HepG2 (cell line): ENCODE data around the gene ENG. TPM values are rescaled to one million over a fixed set of nuclear protein-coding genes. Genes with fewer than 3 reads are reported as not detected.

Experiments used
- CBX1 ChIP-seq: IDR thresholded peaks from one replicate; pipeline ENCODE4 v1.6.1; 2016; ENCODE audit warnings: antibody characterized with exemption, low read depth
- CBX5 ChIP-seq: sonication (generic); formaldehyde crosslinking; IDR thresholded peaks from 2 replicates; pipeline ENCODE4 v1.4.0; 2020; ENCODE audit warnings: missing genetic modification reagents, borderline replicate concordance
- DZIP1 ChIP-seq: sonication (generic); formaldehyde crosslinking; IDR thresholded peaks from 2 replicates; pipeline ENCODE4 v1.5.0; 2020; ENCODE audit warnings: mild to moderate bottlenecking, missing genetic modification reagents
- ETS1 ChIP-seq: sonication (generic); formaldehyde crosslinking; IDR thresholded peaks from 2 replicates; pipeline ENCODE4 v1.4.0; 2020; ENCODE audit warnings: missing genetic modification reagents
- HNRNPL ChIP-seq: fragments of 200-400 bp; formaldehyde crosslinking; IDR thresholded peaks from 2 replicates; pipeline ENCODE4 v1.6.1; 2017; ENCODE audit warnings: mild to moderate bottlenecking, low read depth, low read length
- MYPOP ChIP-seq: sonication (generic); formaldehyde crosslinking; IDR thresholded peaks from 2 replicates; pipeline ENCODE4 v1.8.1; 2023; ENCODE audit warnings: mild to moderate bottlenecking, moderate library complexity, missing genetic modification reagents
- NFAT5 ChIP-seq: sonication (generic); formaldehyde crosslinking; IDR thresholded peaks from 2 replicates; pipeline ENCODE4 v1.4.0; 2020; ENCODE audit warnings: missing genetic modification reagents
- SALL1 ChIP-seq: sonication (generic); formaldehyde crosslinking; IDR thresholded peaks from 2 replicates; pipeline ENCODE4 v1.8.0; 2022; ENCODE audit warnings: mild to moderate bottlenecking, missing genetic modification reagents
- ZBTB21 ChIP-seq: sonication (generic); formaldehyde crosslinking; IDR thresholded peaks from 2 replicates; pipeline ENCODE4 v1.4.0; 2020; ENCODE audit warnings: missing genetic modification reagents
- ZFP41 ChIP-seq: sonication (generic); formaldehyde crosslinking; IDR thresholded peaks from 2 replicates; pipeline ENCODE4 v1.4.0; 2020; ENCODE audit warnings: mild to moderate bottlenecking, missing genetic modification reagents, borderline replicate concordance
- ZNF10 ChIP-seq: sonication (generic); formaldehyde crosslinking; IDR thresholded peaks from 2 replicates; pipeline ENCODE4 v1.4.0; 2020; ENCODE audit warnings: mild to moderate bottlenecking, low read depth, missing genetic modification reagents, borderline replicate concordance
- ZNF224 ChIP-seq: sonication (generic); formaldehyde crosslinking; IDR thresholded peaks from 2 replicates; pipeline ENCODE4 v1.5.0; 2020; ENCODE audit warnings: mild to moderate bottlenecking, missing genetic modification reagents
- ZNF274 ChIP-seq: sonication (generic); formaldehyde crosslinking; IDR thresholded peaks from 2 replicates; pipeline ENCODE4 v1.5.1; 2020; ENCODE audit warnings: mild to moderate bottlenecking, missing genetic modification reagents
- ZNF382 ChIP-seq: sonication (generic); formaldehyde crosslinking; IDR thresholded peaks from 2 replicates; pipeline ENCODE4 v1.5.0; 2020; ENCODE audit warnings: missing genetic modification reagents, mild to moderate bottlenecking, borderline replicate concordance
- ZNF691 ChIP-seq: sonication (generic); formaldehyde crosslinking; IDR thresholded peaks from 2 replicates; pipeline ENCODE4 v1.4.0; 2020; ENCODE audit warnings: missing genetic modification reagents, low read depth, mild to moderate bottlenecking, borderline replicate concordance
- ZNF784 ChIP-seq: sonication (generic); formaldehyde crosslinking; IDR thresholded peaks from 2 replicates; pipeline ENCODE4 v1.5.1; 2020; ENCODE audit warnings: missing genetic modification reagents, mild to moderate bottlenecking, borderline replicate concordance
- polyA plus RNA-seq, 8 experiments: library from polyadenylated mRNA; depleted of rRNA in 3 of 8; stranded (reverse) in 7 of 8; unstranded in 1 of 8; fragments of >200 nt; fragmentation: Illumina TruSeq in 4 of 8; extraction: Trizol in 4 of 8; gene quantifications; 2 replicates each; pipeline versions ENCODE4 v1.2.1 to v1.2.3, GENCODE V29; 2011 to 2016; ENCODE audit warnings: low read depth in 4 of 8, missing spikeins in 1 of 8, mixed read lengths in 1 of 8; ENCODE audit not compliant: insufficient read depth in 1 of 8
- total RNA-seq, 5 experiments: library from RNA; depleted of rRNA; stranded (reverse); fragments of >200 nt; fragmentation: Illumina TruSeq; extraction: Trizol; gene quantifications; 2 replicates each; pipeline ENCODE4 v1.2.3, GENCODE V29; 2016; ENCODE audit warnings: low read depth in 1 of 5

ENG gene
- total and polyA plus RNA-seq, 2 of the 13 experiments (the other 11 are each of a cell fraction or from before 2014, with no cell fraction given): 0.02 to 1.1 TPM

GRCh38 chr9:127858041-127858512 is 3.6 kb upstream of the ENG start (continued):
- no peak for TF ChIP-seq NFAT5 (CRISPR knock-in tag)
- TF ChIP-seq ZNF784: 0 out of 2 replicates have a peak, but pooled peaks have one; percentile 15
- TF ChIP-seq ZBTB21 (CRISPR knock-in tag): no peak
- no peak for TF ChIP-seq ZNF382
- TF ChIP-seq DZIP1 (CRISPR knock-in tag): 0 out of 2 replicates have a peak, but pooled peaks have one; percentile 40
- TF ChIP-seq ZNF691: 0 out of 2 replicates have a peak, but pooled peaks have one; percentile 17
- TF ChIP-seq ZFP41 (CRISPR knock-in tag): no peak
- peak; percentile 93 for TF ChIP-seq HNRNPL
- no peak for TF ChIP-seq ZNF224 (CRISPR knock-in tag)
- TF ChIP-seq MYPOP (CRISPR knock-in tag): no peak
- TF ChIP-seq ETS1 (CRISPR knock-in tag): no peak
- no peak for TF ChIP-seq CBX1
- no peak for TF ChIP-seq ZNF274 (CRISPR knock-in tag)
- peak; percentile 7; the same call in 1 of the 2 replicates for TF ChIP-seq SALL1 (CRISPR knock-in tag)
- 0 out of 2 replicates have a peak, but pooled peaks have one; percentile 13 for TF ChIP-seq CBX5 (CRISPR knock-in tag)
- TF ChIP-seq ZNF10 (CRISPR knock-in tag): no peak
